Suprapubic skin (tissue), 4 donors: ENCODE measurements around the gene C14orf180. TPM values are rescaled to one million over a fixed set of nuclear protein-coding genes. Genes with fewer than 3 reads are reported as not detected.

Experiments
- DNase-seq, 2 donors: peaks; one replicate each; pipeline ENCODE4 v3.0.0-alpha.2; 2019; ENCODE audit warnings: low spot score in 2 of 2
- H3K27ac ChIP-seq: fragments of 200-600 bp; sonication (generic); one replicate; pipeline ENCODE4 v1.5.1; 2019
- H3K27me3 ChIP-seq: fragments of 200-600 bp; sonication (generic); one replicate; pipeline ENCODE4 v1.5.1; 2019
- H3K36me3 ChIP-seq: fragments of 200-600 bp; sonication (generic); one replicate; pipeline ENCODE4 v1.5.1; 2019
- H3K4me1 ChIP-seq: fragments of 200-600 bp; sonication (generic); one replicate; pipeline ENCODE4 v1.5.1; 2019
- H3K4me3 ChIP-seq: fragments of 200-600 bp; sonication (generic); one replicate; pipeline ENCODE4 v1.5.1; 2019; ENCODE audit warnings: mild to moderate bottlenecking
- H3K9me3 ChIP-seq: fragments of 200-600 bp; sonication (generic); one replicate; pipeline ENCODE4 v1.5.1; 2019
- EP300 ChIP-seq: sonication (generic); formaldehyde crosslinking; IDR thresholded peaks from one replicate; pipeline ENCODE4 v1.6.1; 2017; ENCODE audit warnings: antibody characterized with exemption
- POLR2A ChIP-seq, 2 donors: fragments of 450-650 bp; IDR thresholded peaks; one replicate each; pipeline ENCODE4 v1.6.1; 2017; ENCODE audit warnings: antibody characterized with exemption in 2 of 2, mild to moderate bottlenecking in 2 of 2, moderate library complexity in 2 of 2
- POLR2AphosphoS5 ChIP-seq, 3 donors: sonication (generic); formaldehyde crosslinking; IDR thresholded peaks; one replicate each; pipeline ENCODE4 v1.6.1; 2017; ENCODE audit warnings: antibody characterized with exemption in 3 of 3
- WGBS: methylation state at CpG from one replicate; pipeline ENCODE4 v1.1.5; 2018; 5-methylcytosine and 5-hydroxymethylcytosine counted together
- total RNA-seq, 4 donors: library from RNA; depleted of rRNA; stranded (reverse); fragments of >200 nt; gene quantifications; one replicate each; pipeline ENCODE4 v1.1.0, GENCODE V29; 2016
- TF ChIP-seq, protein P1 (sequence below), 2 donors: fragments of 200-600 bp in 1 of 2; fragments of 450-650 bp in 1 of 2; sonication (generic) in 1 of 2; IDR thresholded peaks; one replicate each; pipeline ENCODE4 v1.5.1; 2016 to 2019; ENCODE audit warnings: antibody characterized with exemption in 2 of 2, mild to moderate bottlenecking in 1 of 2, moderate library complexity in 1 of 2

Gene C14orf180
- total RNA-seq, 4 donors from 2014 or later = 0.30 to 3.9 TPM; not detected in 2

DNA sequence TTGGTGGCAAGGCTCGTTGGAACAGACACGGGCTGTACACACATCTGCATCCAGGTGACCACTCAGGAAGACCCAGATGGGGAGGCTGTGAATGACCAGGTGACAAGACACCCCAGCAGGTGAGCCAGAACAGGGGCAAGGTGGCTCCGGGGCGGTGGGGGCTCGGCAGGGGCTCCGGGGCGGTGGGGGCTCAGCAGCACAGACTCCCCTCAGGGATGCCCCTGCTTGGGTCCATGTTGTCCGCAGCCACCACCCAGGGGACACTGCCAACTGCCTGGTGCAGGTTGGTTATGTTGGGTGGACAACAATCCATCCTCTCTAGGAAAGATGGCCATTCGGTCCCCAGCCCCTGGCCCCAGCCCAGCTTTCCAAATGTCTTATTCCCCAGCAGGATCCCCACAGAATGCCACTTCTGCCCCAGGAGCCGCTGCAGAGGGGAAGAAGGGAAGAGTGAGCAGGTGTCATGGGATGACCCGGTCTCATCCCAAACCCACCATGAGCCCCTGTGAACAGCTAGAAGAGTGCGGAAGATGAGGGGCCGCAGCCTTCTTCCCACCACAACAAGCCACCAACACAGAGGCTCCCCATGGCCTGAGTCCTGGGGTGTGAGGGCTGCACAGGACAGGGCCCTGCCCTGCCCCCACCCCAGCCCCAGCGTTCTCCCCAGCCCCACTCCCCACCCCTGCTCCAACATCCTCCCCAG, 31.4 kb upstream of the C14orf180 start:
- 87% methylated on average over 9 of the region's 14 CpGs for WGBS
- H3K27me3 ChIP-seq = peaks cover 83% of the 10 kb centered on the region

DNA sequence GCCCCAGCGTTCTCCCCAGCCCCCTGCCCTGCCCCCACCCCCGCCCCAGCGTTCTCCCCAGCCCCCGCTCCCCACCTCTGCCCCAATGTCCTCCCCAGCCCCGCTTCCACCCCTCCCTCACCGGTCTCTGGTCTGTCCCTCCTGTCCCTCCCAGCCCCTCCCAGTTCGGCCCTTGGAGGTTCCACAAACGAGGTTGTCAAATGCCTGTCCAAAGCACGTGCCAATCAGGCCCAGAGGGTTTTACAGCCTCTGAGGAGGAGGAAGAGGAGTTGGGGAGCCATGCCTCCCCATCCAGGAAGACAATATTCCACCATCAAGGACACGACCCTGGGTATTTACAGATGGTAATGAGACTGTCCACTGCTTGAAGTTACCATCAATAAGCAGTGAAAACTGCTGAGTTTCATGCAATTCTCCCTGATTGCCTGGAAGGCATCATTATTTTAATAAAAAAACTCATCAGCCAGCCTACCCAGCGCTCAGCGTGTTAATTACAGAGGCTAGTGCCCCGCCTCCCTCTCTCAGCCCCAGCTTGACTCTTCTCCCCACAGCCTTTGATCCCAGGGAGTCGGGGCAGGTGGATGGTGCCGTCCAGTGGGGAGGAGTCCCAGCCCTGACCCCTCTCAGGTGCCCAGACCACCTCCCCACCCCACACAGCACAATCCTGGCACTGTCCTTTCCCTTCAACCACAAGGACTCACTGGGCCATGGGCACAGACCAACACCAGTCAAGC, 30.6 kb upstream of the C14orf180 start:
- Histone ChIP-seq H3K4me1 (peaks cover 12% of the 10 kb centered on the region), H3K9me3 (no peaks in the 10 kb centered on the region), H3K36me3 (no peaks in the 10 kb centered on the region), H3K27ac (no peak overlapping the region), H3K4me3 (no peak overlapping the region), H3K27me3 (peaks cover 82% of the 10 kb centered on the region)
- 31% methylated on average over 6 of the region's 15 CpGs for WGBS
- no peak for TF ChIP-seq POLR2AphosphoS5 (IDR thresholded peaks at IDR 0.05)
- TF ChIP-seq EP300 = no peak
- TF ChIP-seq, protein P1, sequence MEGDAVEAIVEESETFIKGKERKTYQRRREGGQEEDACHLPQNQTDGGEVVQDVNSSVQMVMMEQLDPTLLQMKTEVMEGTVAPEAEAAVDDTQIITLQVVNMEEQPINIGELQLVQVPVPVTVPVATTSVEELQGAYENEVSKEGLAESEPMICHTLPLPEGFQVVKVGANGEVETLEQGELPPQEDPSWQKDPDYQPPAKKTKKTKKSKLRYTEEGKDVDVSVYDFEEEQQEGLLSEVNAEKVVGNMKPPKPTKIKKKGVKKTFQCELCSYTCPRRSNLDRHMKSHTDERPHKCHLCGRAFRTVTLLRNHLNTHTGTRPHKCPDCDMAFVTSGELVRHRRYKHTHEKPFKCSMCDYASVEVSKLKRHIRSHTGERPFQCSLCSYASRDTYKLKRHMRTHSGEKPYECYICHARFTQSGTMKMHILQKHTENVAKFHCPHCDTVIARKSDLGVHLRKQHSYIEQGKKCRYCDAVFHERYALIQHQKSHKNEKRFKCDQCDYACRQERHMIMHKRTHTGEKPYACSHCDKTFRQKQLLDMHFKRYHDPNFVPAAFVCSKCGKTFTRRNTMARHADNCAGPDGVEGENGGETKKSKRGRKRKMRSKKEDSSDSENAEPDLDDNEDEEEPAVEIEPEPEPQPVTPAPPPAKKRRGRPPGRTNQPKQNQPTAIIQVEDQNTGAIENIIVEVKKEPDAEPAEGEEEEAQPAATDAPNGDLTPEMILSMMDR (IDR thresholded peaks at IDR 0.05) = no peak
- TF ChIP-seq POLR2A (IDR thresholded peaks at IDR 0.05) = no peak
- DNase-seq = peak in 1 of 2 donors; percentile 55

More for the DNA sequence above, 31.4 kb upstream of the C14orf180 start:
- DNase-seq = peak; percentile 55 to 73
- Histone ChIP-seq H3K9me3 (no peaks in the 10 kb centered on the region), H3K4me1 (peaks cover 12% of the 10 kb centered on the region), H3K4me3 (no peak overlapping the region), H3K27ac (no peak overlapping the region), H3K36me3 (no peaks in the 10 kb centered on the region)
- TF ChIP-seq, protein P1 (IDR thresholded peaks at IDR 0.05) = no peak
- TF ChIP-seq POLR2AphosphoS5 (IDR thresholded peaks at IDR 0.05) (no peak), POLR2A (IDR thresholded peaks at IDR 0.05) (no peak), EP300 (no peak)

DNA sequence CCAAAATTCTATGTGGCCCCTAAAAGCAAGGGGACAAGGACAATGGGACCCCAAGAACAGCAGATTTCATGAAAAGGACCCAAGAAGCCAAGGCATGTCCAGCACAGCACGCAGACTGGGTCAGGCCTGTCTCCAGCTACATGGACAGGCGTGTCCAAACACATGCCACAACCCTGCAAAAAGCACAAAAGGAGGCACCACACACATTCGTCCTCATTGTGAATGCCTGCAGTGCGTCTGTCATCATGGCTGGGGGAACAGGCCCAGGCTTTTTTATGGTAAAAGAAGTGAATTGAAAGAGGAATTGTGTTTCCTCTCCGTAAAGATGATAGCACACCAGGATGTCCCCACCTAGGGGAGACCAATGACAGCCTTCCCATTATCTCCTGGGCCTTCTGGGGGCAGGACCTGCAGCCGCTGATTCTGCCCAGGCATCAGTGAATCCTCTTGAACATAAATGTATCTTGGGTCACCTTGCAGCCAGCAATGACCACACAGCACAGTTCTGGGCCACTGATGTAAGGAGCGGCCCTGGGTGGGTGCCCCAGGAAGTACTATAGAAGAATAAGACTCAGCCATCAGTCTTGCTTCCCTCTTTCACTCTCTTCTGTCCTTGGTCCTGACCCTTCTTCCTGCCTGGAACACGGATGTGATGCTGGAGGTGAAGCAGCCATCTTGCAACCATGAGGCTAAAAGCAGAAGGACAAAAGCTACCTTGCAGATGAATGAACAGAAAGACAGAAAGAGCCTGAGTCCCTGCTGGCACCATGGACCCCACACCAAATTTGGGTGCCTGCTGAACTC, 29.8 kb upstream of the C14orf180 start:
- no peak overlapping the region for H3K4me3 ChIP-seq
- TF ChIP-seq, protein P1 (IDR thresholded peaks at IDR 0.05) = no peak
- no peak for TF ChIP-seq EP300
- no peak for TF ChIP-seq POLR2A (IDR thresholded peaks at IDR 0.05)
- TF ChIP-seq POLR2AphosphoS5 (IDR thresholded peaks at IDR 0.05) = no peak

DNA sequence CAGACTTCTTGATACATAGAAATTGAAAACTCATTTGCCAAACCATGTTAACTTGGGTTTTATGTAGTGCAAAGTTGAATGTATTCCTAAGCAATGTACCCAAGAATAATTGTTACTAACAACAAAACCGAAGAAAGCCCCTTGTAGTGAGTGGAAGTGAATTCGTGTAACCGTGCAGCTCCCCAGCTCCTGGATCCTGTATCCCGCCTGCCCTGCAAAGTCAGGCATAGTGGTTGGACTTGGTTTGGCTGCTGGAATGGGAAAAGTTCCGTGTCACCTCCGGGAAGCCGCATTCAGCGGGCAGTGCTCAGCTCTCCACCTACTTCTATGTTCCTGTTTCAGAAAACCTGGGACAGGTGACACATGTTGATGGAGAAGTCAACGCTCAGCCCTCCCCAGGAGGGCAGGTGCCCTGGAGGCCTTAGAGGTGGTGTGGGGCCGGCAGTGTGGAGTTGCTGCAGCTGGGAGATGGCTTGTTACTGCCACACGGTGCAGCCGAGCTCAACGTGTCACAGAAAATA, 29.2 kb upstream of the C14orf180 start:
- no peak overlapping the region for H3K27ac ChIP-seq
- DNase-seq = peak in 1 of 2 donors; percentile 61

More for the DNA sequence above, 29.8 kb upstream of the C14orf180 start:
- Histone ChIP-seq H3K36me3 (no peaks in the 10 kb centered on the region), H3K27me3 (peaks cover 82% of the 10 kb centered on the region), H3K27ac (no peak overlapping the region), H3K4me1 (peaks cover 12% of the 10 kb centered on the region), H3K9me3 (no peaks in the 10 kb centered on the region)
- WGBS = 74% methylated on average over 8 of the region's 8 CpGs
- peak in 1 of 2 donors; percentile 45 for DNase-seq

More for the DNA sequence above, 29.2 kb upstream of the C14orf180 start:
- H3K27me3 ChIP-seq = peaks cover 80% of the 10 kb centered on the region
- peaks cover 7% of the 10 kb centered on the region for H3K4me1 ChIP-seq
- WGBS = 88% methylated on average over 13 of the region's 13 CpGs
- TF ChIP-seq, protein P1 (IDR thresholded peaks at IDR 0.05) = no peak
- TF ChIP-seq POLR2AphosphoS5 (IDR thresholded peaks at IDR 0.05) (no peak), POLR2A (IDR thresholded peaks at IDR 0.05) (no peak), EP300 (no peak)
- H3K36me3 ChIP-seq = no peaks in the 10 kb centered on the region
- H3K9me3 ChIP-seq = no peaks in the 10 kb centered on the region
- H3K4me3 ChIP-seq = no peak overlapping the region
